ENCODE measurements around the gene RRP8. TPM values are rescaled to one million over a fixed set of nuclear protein-coding genes. Genes with fewer than 3 reads are reported as not detected.

Gene RRP8
- total RNA-seq, 1 donor from 2014 or later: 10.3 TPM

GRCh38 chr11:6599449-6599848, 4.0 kb downstream of the RRP8 start:
- no peak for FAIRE-seq
- Histone ChIP-seq H3K36me3 (ENCODE audit: control insufficient read depth, insufficient read depth, low read length) (peaks cover 20% of the 10 kb centered on the region), H3K4me3 (ENCODE audit: low read depth, low read length) (no peak overlapping the region), H3K27me3 (ENCODE audit: control insufficient read depth, insufficient read depth, low read length) (no peaks in the 10 kb centered on the region)
- TF ChIP-seq CTCF (IDR thresholded peaks at IDR 0.05; ENCODE audit: insufficient read depth, low read length, severe bottlenecking): no peak
- DNase-seq (ENCODE audit: low read depth): no peak

- no peak for TF ChIP-seq CTCF (IDR thresholded peaks at IDR 0.05; ENCODE audit: insufficient read depth, low read length, severe bottlenecking)
- FAIRE-seq (no peak), DNase-seq (ENCODE audit: low read depth) (peak; percentile 21)
- H3K36me3 ChIP-seq (ENCODE audit: control insufficient read depth, insufficient read depth, low read length): peaks cover 20% of the 10 kb centered on the region
- no peak overlapping the region for H3K4me3 ChIP-seq (ENCODE audit: low read depth, low read length)
- no peaks in the 10 kb centered on the region for H3K27me3 ChIP-seq (ENCODE audit: control insufficient read depth, insufficient read depth, low read length)
Observed at GRCh38 chr11:6598555-6598954, 4.9 kb downstream of the RRP8 start.

GRCh38 chr11:6596239-6596877, 7.1 kb downstream of the RRP8 start:
- no peak for DNase-seq (ENCODE audit: low read depth)
- Histone ChIP-seq H3K36me3 (ENCODE audit: control insufficient read depth, insufficient read depth, low read length) (peaks cover 23% of the 10 kb centered on the region), H3K4me3 (ENCODE audit: low read depth, low read length) (no peak overlapping the region), H3K27me3 (ENCODE audit: control insufficient read depth, insufficient read depth, low read length) (no peaks in the 10 kb centered on the region)
- no peak for TF ChIP-seq CTCF (IDR thresholded peaks at IDR 0.05; ENCODE audit: insufficient read depth, low read length, severe bottlenecking)
- no peak for FAIRE-seq

- no peak overlapping the region for H3K4me3 ChIP-seq (ENCODE audit: low read depth, low read length)
- H3K36me3 ChIP-seq (ENCODE audit: control insufficient read depth, insufficient read depth, low read length): peaks cover 5% of the 10 kb centered on the region
- FAIRE-seq (no peak), DNase-seq (ENCODE audit: low read depth) (no peak)
- TF ChIP-seq CTCF (IDR thresholded peaks at IDR 0.05; ENCODE audit: insufficient read depth, low read length, severe bottlenecking): no peak
- no peaks in the 10 kb centered on the region for H3K27me3 ChIP-seq (ENCODE audit: control insufficient read depth, insufficient read depth, low read length)
Observed at GRCh38 chr11:6594142-6594768, 9.2 kb downstream of the RRP8 start.

GRCh38 chr11:6588018-6588417, 15.4 kb downstream of the RRP8 start:
- FAIRE-seq (no peak), DNase-seq (ENCODE audit: low read depth) (no peak)
- H3K36me3 ChIP-seq (ENCODE audit: control insufficient read depth, insufficient read depth, low read length): peaks cover 3% of the 10 kb centered on the region
- no peak for TF ChIP-seq CTCF (IDR thresholded peaks at IDR 0.05; ENCODE audit: insufficient read depth, low read length, severe bottlenecking)
- H3K27me3 ChIP-seq (ENCODE audit: control insufficient read depth, insufficient read depth, low read length): no peaks in the 10 kb centered on the region
- H3K4me3 ChIP-seq (ENCODE audit: low read depth, low read length): no peak overlapping the region

Measured in bronchial epithelial cell (primary cell).